ENCODE results near the gene SPATA31E1. TPM values are rescaled to one million over a fixed set of nuclear protein-coding genes. Genes with fewer than 3 reads are reported as not detected.

Gene SPATA31E1
- total and polyA plus RNA-seq, 12 donors: not detected

GRCh38 chr9:87855061-87855460 lies 27.6 kb upstream of the SPATA31E1 start:
- H3K36me3 ChIP-seq: no peaks in the 10 kb centered on the region
- peaks cover 0 to 6% (median 0%) of the 10 kb centered on the region in 11 donors for H3K9me3 ChIP-seq
- H3K4me3 ChIP-seq: no peak overlapping the region
- no peaks in the 10 kb centered on the region for H3K4me1 ChIP-seq
- H3K27me3 ChIP-seq: no peaks in the 10 kb centered on the region
- ATAC-seq (no peak), DNase-seq (no peak)
- intact Hi-C loops (cut with DNase I): no loop called here
- 76 to 87% methylated on average over 3 of the region's 3 CpGs for WGBS, 2 donors
- TF ChIP-seq, protein P1, sequence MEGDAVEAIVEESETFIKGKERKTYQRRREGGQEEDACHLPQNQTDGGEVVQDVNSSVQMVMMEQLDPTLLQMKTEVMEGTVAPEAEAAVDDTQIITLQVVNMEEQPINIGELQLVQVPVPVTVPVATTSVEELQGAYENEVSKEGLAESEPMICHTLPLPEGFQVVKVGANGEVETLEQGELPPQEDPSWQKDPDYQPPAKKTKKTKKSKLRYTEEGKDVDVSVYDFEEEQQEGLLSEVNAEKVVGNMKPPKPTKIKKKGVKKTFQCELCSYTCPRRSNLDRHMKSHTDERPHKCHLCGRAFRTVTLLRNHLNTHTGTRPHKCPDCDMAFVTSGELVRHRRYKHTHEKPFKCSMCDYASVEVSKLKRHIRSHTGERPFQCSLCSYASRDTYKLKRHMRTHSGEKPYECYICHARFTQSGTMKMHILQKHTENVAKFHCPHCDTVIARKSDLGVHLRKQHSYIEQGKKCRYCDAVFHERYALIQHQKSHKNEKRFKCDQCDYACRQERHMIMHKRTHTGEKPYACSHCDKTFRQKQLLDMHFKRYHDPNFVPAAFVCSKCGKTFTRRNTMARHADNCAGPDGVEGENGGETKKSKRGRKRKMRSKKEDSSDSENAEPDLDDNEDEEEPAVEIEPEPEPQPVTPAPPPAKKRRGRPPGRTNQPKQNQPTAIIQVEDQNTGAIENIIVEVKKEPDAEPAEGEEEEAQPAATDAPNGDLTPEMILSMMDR (IDR thresholded peaks at IDR 0.05): no peak
- H3K27ac ChIP-seq: no peak overlapping the region

- no peaks in the 10 kb centered on the region for H3K27me3 ChIP-seq
- H3K36me3 ChIP-seq: no peaks in the 10 kb centered on the region
- TF ChIP-seq, protein P1 (IDR thresholded peaks at IDR 0.05): no peak
- peaks cover 0 to 29% (median 6%) of the 10 kb centered on the region in 11 donors for H3K9me3 ChIP-seq
- 85 to 87% methylated on average over 29 of the region's 29 CpGs for WGBS, 2 donors
- ATAC-seq (peak in 1 of 8 donors; percentile 11), DNase-seq (no peak)
- H3K4me3 ChIP-seq: no peak overlapping the region
- H3K27ac ChIP-seq: no peak overlapping the region
- intact Hi-C loops (cut with DNase I): no loop called here
- no peaks in the 10 kb centered on the region for H3K4me1 ChIP-seq
Measured at GRCh38 chr9:87857141-87857947, 25.3 kb upstream of the SPATA31E1 start.

DNA sequence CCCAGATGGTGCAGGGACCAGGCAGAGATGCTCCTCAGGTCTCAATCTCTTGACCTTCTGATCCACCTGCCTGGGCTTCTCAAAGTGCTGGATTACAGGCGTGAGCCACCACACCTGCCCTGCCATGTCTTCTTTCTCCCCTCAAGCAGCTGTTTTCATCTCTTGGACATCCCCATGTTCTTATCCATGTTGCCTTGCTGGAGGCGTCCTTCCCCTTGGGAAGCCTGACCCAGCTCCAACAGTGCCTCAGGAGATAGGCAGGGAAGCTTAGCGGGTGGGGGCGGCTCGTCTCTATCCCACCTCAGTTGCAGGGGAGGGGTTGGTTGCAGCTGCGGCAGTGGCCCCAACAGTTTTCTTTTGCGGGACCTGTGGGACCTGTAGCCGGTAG lies 24.7 kb upstream of the SPATA31E1 start:
- 94 to 95% methylated on average over 8 of the region's 8 CpGs for WGBS, 2 donors
- Histone ChIP-seq H3K9me3 (peaks cover 0 to 29% (median 6%) of the 10 kb centered on the region in 11 donors), H3K36me3 (no peaks in the 10 kb centered on the region), H3K4me3 (no peak overlapping the region), H3K4me1 (no peaks in the 10 kb centered on the region), H3K27me3 (no peaks in the 10 kb centered on the region), H3K27ac (no peak overlapping the region)
- intact Hi-C loops (cut with DNase I): no loop called here
- TF ChIP-seq, protein P1 (IDR thresholded peaks at IDR 0.05): no peak
- ATAC-seq (no peak), DNase-seq (no peak)

GRCh38 chr9:87859137-87859536 lies 23.5 kb upstream of the SPATA31E1 start:
- ATAC-seq (no peak), DNase-seq (no peak)
- Histone ChIP-seq H3K9me3 (peaks cover 0 to 29% (median 6%) of the 10 kb centered on the region in 11 donors), H3K4me1 (no peaks in the 10 kb centered on the region), H3K36me3 (no peaks in the 10 kb centered on the region), H3K27me3 (no peaks in the 10 kb centered on the region), H3K4me3 (no peak overlapping the region), H3K27ac (no peak overlapping the region)
- WGBS, 2 donors: 89 to 97% methylated on average over 27 of the region's 27 CpGs
- TF ChIP-seq, protein P1 (IDR thresholded peaks at IDR 0.05): no peak
- intact Hi-C loops (cut with DNase I): no loop called here
